A549 (cell line): ENCODE data around the gene CALML3. TPM values are rescaled to one million over a fixed set of nuclear protein-coding genes. Genes with fewer than 3 reads are reported as not detected.

Experiments used
- ATAC-seq, 2 experiments: fragments of 200-7000 bp in 1 of 2; fragments of >200 bp in 1 of 2; cut with Nextera tagmentation in 1 of 2; cut with Tn5 transposase in 1 of 2; 3 replicates each; pipeline versions ENCODE4 v1.8.0 to v1.9.1; 2018 to 2020; ENCODE audit warnings: mild to moderate bottlenecking in 1 of 2, moderate library complexity in 1 of 2
- CTCF ChIA-PET: fragments of 300-600 bp; sonication (Branson Sonifier 250); formaldehyde crosslinking; extraction: SDS; loops from one replicate; lab custom pipeline; 2021; ENCODE audit warnings: antibody characterized with exemption, inconsistent platforms; lab: Yijun Ruan, JAX
- POLR2A ChIA-PET: fragments of 350-600 bp; formaldehyde crosslinking; extraction: SDS; loops from one replicate; lab custom pipeline; 2021; ENCODE audit warnings: antibody characterized with exemption, inconsistent platforms; lab: Yijun Ruan, JAX
- DNase-seq, 2 experiments: peaks; one replicate each; pipeline versions ENCODE4 v3.0.0 to v3.0.0-alpha.2; 2011 to 2016; ENCODE audit warnings: low read depth in 1 of 2, low spot score in 1 of 2
- FAIRE-seq: peaks from 2 replicates; lab custom pipeline; 2011; peaks lifted over from hg19 to GRCh38; lab: Jason Lieb, UNC
- H3K27ac ChIP-seq, 2 experiments: fragments of >200 bp; sonication (Bioruptor Twin); formaldehyde crosslinking; 3 replicates each; pipeline ENCODE4 v1.5.1; 2016 to 2017
- H3K4me1 ChIP-seq: fragments of >200 bp; sonication (Bioruptor Twin); formaldehyde crosslinking; 3 replicates; pipeline ENCODE4 v1.6.1; 2016
- H3K4me2 ChIP-seq: fragments of >200 bp; sonication (Bioruptor Twin); formaldehyde crosslinking; 3 replicates; pipeline ENCODE4 v1.6.1; 2016
- H3K4me3 ChIP-seq: fragments of >200 bp; sonication (Bioruptor Twin); formaldehyde crosslinking; 3 replicates; pipeline ENCODE4 v1.5.1; 2016
- H3K9me3 ChIP-seq: fragments of >200 bp; sonication (Bioruptor Twin); formaldehyde crosslinking; 3 replicates; pipeline ENCODE4 v1.6.1; 2016
- BHLHE40 ChIP-seq: IDR thresholded peaks from 2 replicates; pipeline ENCODE4 v1.6.1; 2012; ENCODE audit warnings: low read depth, low read length, inconsistent platforms
- CHD2 ChIP-seq: fragments of 150-350 bp; IDR thresholded peaks from 2 replicates; pipeline ENCODE4 v1.6.1; 2014; ENCODE audit warnings: low read length; ENCODE audit not compliant: partially characterized antibody
- EHMT2 ChIP-seq: fragments of 200-600 bp; sonication (generic); IDR thresholded peaks from 2 replicates; pipeline ENCODE4 v1.6.1; 2016; ENCODE audit warnings: antibody characterized with exemption, low read depth, mild to moderate bottlenecking, moderate library complexity
- EP300 ChIP-seq, 2 experiments: fragments of >200 bp; sonication (Bioruptor Twin); formaldehyde crosslinking; IDR thresholded peaks; 2 replicates in 1 of 2; 3 replicates in 1 of 2; pipeline ENCODE4 v1.6.1; 2016 to 2017
- ESRRA ChIP-seq: fragments of 150-350 bp; IDR thresholded peaks from 2 replicates; pipeline ENCODE4 v1.6.1; 2014; ENCODE audit warnings: mild to moderate bottlenecking, low read length, borderline replicate concordance
- GATA3 ChIP-seq: IDR thresholded peaks from 2 replicates; pipeline ENCODE4 v1.6.1; 2012; ENCODE audit warnings: borderline replicate concordance
- HES2 ChIP-seq: fragments of >200 bp; sonication (Bioruptor Twin); formaldehyde crosslinking; IDR thresholded peaks from 2 replicates; pipeline ENCODE4 v1.6.1; 2016
- PHF8 ChIP-seq: fragments of 200-600 bp; sonication (generic); IDR thresholded peaks from 2 replicates; pipeline ENCODE4 v1.6.1; 2016; ENCODE audit warnings: low read depth, mild to moderate bottlenecking, antibody characterized with exemption, moderate library complexity, borderline replicate concordance
- RAD21 ChIP-seq, 2 experiments: fragments of >200 bp in 1 of 2; sonication (Bioruptor Twin) in 1 of 2; formaldehyde crosslinking in 1 of 2; IDR thresholded peaks in 1 of 2; conservative IDR thresholded peaks in 1 of 2; 2 replicates in 1 of 2; 3 replicates in 1 of 2; pipeline ENCODE4 v1.6.1; 2012 to 2018; ENCODE audit warnings: inconsistent platforms in 1 of 2
- RARB ChIP-seq: fragments of 250-450 bp; sonication (Bioruptor Pico); IDR thresholded peaks from 2 replicates; pipeline ENCODE4 v1.8.0; 2021; ENCODE audit warnings: mild to moderate bottlenecking, moderate library complexity
- RCOR1 ChIP-seq: fragments of 150-350 bp; IDR thresholded peaks from 2 replicates; pipeline ENCODE4 v1.6.1; 2014; ENCODE audit warnings: antibody characterized with exemption, low read length, low read depth
- SREBF2 ChIP-seq: fragments of 450-650 bp; IDR thresholded peaks from 2 replicates; pipeline ENCODE4 v1.6.1; 2014; ENCODE audit warnings: mild to moderate bottlenecking, moderate library complexity
- USF2 ChIP-seq: fragments of 450-650 bp; IDR thresholded peaks from 2 replicates; pipeline ENCODE4 v1.6.1; 2014; ENCODE audit warnings: antibody characterized with exemption
- ZSCAN20 ChIP-seq: fragments of 250-450 bp; sonication (Bioruptor Pico); IDR thresholded peaks from 2 replicates; pipeline ENCODE4 v1.8.0; 2022; ENCODE audit warnings: mild to moderate bottlenecking, moderate library complexity
- WGBS: methylation state at CpG from one replicate; pipeline ENCODE4 v1.1.6; 2017; ENCODE audit errors: missing lambda C conversion rate; 5-methylcytosine and 5-hydroxymethylcytosine counted together
- polyA plus RNA-seq, 4 experiments: library from polyadenylated mRNA; depleted of rRNA in 3 of 4; stranded (reverse); fragments of >200 nt; fragmentation: RNase III in 1 of 4; extraction: RNeasy Plus Mini Kit Qiagen cat#74134 plus additional on column Dnase treatment in 1 of 4; gene quantifications; 2 replicates in 3 of 4; 3 replicates in 1 of 4; pipeline ENCODE4 v1.2.3, GENCODE V29; 2011 to 2017
- TF ChIP-seq, protein P1 (sequence below): fragments of 250-450 bp; sonication (Bioruptor Pico); IDR thresholded peaks from 2 replicates; pipeline ENCODE4 v1.5.0; 2021; ENCODE audit warnings: mild to moderate bottlenecking, moderate library complexity, borderline replicate concordance
- TF ChIP-seq, protein P2 (sequence below): IDR thresholded peaks from 2 replicates; pipeline ENCODE4 v1.6.1; 2012; ENCODE audit warnings: low read depth, borderline replicate concordance

The CALML3 gene
- polyA plus RNA-seq, 2 of the 4 experiments (the other 2 are of a cell fraction) = not detected

DNA sequence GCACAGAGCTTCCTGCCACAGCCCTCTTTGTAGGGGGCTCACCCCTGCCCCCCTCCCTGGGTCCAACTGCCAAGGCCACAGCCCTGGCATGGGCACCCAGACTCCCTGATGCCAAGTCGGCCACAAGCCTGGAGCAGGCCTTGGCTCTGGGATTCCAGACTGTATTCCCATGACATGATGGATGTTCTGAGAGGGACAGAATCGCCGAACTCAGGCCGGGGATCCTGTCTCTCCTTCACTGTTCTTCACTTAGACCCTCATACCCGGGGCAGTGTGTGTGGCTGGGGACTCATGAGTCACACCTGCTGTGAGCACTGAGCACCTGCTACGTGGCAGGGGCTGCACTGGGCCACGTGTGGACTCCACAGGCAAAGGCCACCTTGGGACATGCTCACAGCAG is 33.3 kb upstream of the CALML3 start:
- WGBS = 85% methylated on average over 6 of the region's 7 CpGs
- CTCF ChIA-PET = no interaction called here
- DNase-seq (no peak), ATAC-seq (no peak), FAIRE-seq (no peak)
- Histone ChIP-seq H3K27ac (no peak overlapping the region), H3K4me2 (no peak overlapping the region), H3K4me3 (no peak overlapping the region), H3K4me1 (peaks cover 14% of the 10 kb centered on the region), H3K9me3 (peaks cover 13% of the 10 kb centered on the region; the same call in 2 of the 3 replicates)
- POLR2A ChIA-PET = no interaction called here
- TF ChIP-seq, protein P1, sequence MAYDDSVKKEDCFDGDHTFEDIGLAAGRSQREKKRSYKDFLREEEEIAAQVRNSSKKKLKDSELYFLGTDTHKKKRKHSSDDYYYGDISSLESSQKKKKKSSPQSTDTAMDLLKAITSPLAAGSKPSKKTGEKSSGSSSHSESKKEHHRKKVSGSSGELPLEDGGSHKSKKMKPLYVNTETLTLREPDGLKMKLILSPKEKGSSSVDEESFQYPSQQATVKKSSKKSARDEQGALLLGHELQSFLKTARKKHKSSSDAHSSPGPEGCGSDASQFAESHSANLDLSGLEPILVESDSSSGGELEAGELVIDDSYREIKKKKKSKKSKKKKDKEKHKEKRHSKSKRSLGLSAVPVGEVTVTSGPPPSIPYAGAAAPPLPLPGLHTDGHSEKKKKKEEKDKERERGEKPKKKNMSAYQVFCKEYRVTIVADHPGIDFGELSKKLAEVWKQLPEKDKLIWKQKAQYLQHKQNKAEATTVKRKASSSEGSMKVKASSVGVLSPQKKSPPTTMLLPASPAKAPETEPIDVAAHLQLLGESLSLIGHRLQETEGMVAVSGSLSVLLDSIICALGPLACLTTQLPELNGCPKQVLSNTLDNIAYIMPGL = no peak
- TF ChIP-seq, protein P2, sequence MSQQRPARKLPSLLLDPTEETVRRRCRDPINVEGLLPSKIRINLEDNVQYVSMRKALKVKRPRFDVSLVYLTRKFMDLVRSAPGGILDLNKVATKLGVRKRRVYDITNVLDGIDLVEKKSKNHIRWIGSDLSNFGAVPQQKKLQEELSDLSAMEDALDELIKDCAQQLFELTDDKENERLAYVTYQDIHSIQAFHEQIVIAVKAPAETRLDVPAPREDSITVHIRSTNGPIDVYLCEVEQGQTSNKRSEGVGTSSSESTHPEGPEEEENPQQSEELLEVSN = no peak
- TF ChIP-seq EP300 (IDR thresholded peaks at IDR 0.05) (no peak), RAD21 (conservative IDR thresholded peaks at IDR 0.05 in 1 of 2, IDR thresholded peaks at IDR 0.05 in 1 of 2) (no peak), RARB (CRISPR knock-in tag) (no peak), PHF8 (no peak), RCOR1 (no peak), ZSCAN20 (CRISPR knock-in tag) (no peak)

DNA sequence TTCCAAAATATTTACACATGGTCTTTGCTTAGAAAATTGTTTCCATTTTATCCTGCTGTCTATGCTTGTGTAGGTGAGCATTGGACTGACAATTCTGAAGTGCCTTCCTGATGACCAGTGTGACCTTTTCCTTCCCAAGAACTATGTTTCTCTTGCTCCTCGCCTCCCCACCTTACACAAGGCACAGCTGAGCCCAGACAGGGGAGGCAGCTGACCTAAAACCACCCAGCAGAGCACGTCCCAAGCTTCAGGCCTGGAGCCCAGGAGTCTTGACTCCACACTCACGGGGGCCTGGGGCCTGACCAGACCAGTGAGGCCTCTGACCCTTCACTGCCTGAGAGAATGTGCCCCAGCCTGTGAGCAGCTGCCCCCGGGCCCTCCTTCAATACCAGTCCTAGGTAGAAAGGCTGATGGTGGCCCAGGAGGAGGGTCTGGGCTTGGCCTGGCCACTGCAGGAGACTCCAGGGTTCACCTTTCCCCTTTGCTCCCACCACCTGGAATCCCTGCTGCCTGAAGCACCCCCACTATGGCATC is 32.4 kb upstream of the CALML3 start:
- ChIA-PET POLR2A (no interaction called here), CTCF (interaction anchor here (0.9 to 1.8 kb wide), 2 partner anchors 59 to 131 kb away, joined by 3 to 7 read pairs; no protein-coding TSS in a partner anchor)
- ATAC-seq = no peak
- peaks cover 13% of the 10 kb centered on the region; the same call in 2 of the 3 replicates for H3K9me3 ChIP-seq
- no peak overlapping the region for H3K4me2 ChIP-seq
- no peak overlapping the region for H3K4me3 ChIP-seq
- WGBS = 71% methylated on average over 3 of the region's 4 CpGs
- no peak for TF ChIP-seq RAD21 (conservative IDR thresholded peaks at IDR 0.05 in 1 of 2, IDR thresholded peaks at IDR 0.05 in 1 of 2)
- peak overlapping the region in 1 of 2 experiments; percentile 64; a peak in 1 of 6 replicates for H3K27ac ChIP-seq
- no peak for FAIRE-seq
- no peak for DNase-seq
- H3K4me1 ChIP-seq = peaks cover 14% of the 10 kb centered on the region

- H3K9me3 ChIP-seq = peaks cover 13% of the 10 kb centered on the region; the same call in 2 of the 3 replicates
- no peak for DNase-seq
- H3K27ac ChIP-seq = peak overlapping the region in 1 of 2 experiments; percentile 64; a peak in 3 of 6 replicates
- WGBS = 87% methylated on average over 13 of the region's 13 CpGs
- TF ChIP-seq EHMT2 (no peak), EP300 (IDR thresholded peaks at IDR 0.05) (no peak), ZSCAN20 (CRISPR knock-in tag) (no peak), CHD2 (no peak), ESRRA (no peak), PHF8 (no peak), RCOR1 (no peak), HES2 (no peak), BHLHE40 (no peak), GATA3 (no peak), USF2 (no peak), SREBF2 (no peak)
- H3K4me1 ChIP-seq = peaks cover 14% of the 10 kb centered on the region
- H3K4me2 ChIP-seq = peak overlapping the region; percentile 36; the same call in 2 of the 3 replicates
- FAIRE-seq = no peak
- H3K4me3 ChIP-seq = no peak overlapping the region
- ChIA-PET POLR2A (no interaction called here), CTCF (interaction anchor here (0.9 to 1.8 kb wide), 2 partner anchors 59 to 130 kb away, joined by 3 to 7 read pairs; no protein-coding TSS in a partner anchor)
- ATAC-seq = no peak
These were observed 31.7 kb upstream of the CALML3 start for GRCh38 chr10:5492929-5493576.
